GM21367 (cell line): ENCODE results near the gene GUCY1A1.

Experiments used
- ATAC-seq: cut with Tn5 transposase; IDR thresholded peaks from one replicate; pipeline ENCODE4 v1.9.1; 2021; ENCODE audit not compliant: unreplicated experiment

The GUCY1A1 gene

DNA sequence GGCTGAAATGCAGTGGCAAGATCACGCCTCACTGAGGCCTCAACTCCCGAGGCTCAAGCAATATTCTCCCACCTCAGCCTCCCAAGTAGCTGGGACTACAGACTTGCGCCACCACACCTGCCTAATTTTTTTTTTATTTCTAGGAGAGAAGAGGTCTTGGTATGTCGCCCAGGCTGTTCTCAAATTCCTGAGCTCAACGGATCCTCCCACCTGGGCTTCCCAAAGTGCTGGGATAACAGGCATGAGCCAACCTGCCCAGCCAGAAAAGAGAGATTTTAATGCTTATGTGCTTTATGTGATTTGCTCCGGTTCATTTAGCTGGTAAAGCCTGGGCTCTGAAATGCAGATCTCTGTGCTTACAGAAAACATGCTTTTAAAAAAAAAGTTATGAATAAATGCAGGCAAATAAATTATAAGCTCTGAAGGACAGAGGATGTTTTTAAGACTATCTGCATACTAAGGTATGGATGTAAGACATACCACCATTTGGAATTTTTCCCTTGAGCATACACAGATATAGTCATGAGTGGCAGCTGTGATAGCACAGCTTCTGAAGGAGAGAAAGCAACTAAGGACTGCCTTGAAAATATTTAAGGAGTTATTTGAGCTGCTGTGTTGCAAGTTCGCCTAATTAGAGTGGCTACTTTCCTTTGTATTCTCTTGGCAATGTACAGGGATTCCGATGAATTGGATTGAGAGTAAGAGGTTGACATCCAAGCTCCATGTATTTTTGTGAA, 106.0 kb downstream of the GUCY1A1 start:
- ATAC-seq = no peak

DNA sequence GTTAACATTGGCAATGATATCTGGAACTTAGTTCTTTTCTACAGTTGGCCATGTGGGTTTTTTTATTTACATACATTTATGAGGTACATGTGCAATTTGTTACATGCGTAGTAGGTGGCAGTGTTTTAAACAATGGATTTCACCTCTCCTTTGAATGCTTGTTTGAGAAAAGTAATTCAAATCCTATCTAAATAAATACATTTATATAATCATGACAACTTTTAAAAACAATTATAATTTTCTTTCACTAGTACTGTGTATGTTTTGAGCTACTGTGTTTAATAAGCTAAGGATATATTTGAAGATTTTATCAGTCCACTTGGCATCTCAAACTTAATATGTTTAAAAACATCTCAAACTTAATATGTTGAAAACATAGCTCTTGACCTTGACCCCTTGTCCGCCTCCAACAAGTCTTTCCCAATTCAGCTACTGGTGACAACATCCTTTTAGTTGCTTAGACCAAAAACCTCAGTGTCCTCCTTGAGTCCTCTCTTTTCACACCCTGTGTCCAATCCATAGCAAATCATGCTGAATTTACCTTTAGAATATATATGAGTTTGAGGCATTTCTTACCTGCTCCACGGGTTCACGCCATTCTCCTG, 106.7 kb downstream of the GUCY1A1 start:
- no peak for ATAC-seq

DNA sequence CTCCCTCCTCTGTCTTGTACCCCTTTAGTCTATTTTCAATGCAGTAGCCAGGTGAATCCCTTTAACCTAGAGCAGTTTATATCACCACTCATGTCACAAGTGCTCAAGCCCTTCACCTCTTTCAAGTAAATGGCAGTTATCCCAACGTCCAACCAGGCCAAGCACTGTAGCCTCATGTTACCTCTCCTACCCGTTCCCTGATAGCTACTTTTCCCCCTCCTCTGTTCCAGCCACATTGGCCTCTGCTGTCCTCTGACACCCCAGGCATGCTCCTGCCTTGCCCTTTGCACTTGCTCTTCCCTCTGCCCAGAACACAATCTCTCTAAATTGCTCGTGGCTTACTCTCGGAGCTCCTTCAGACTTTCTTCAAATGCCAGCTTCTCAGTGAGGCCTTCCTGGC, 107.4 kb downstream of the GUCY1A1 start:
- ATAC-seq = no peak

DNA sequence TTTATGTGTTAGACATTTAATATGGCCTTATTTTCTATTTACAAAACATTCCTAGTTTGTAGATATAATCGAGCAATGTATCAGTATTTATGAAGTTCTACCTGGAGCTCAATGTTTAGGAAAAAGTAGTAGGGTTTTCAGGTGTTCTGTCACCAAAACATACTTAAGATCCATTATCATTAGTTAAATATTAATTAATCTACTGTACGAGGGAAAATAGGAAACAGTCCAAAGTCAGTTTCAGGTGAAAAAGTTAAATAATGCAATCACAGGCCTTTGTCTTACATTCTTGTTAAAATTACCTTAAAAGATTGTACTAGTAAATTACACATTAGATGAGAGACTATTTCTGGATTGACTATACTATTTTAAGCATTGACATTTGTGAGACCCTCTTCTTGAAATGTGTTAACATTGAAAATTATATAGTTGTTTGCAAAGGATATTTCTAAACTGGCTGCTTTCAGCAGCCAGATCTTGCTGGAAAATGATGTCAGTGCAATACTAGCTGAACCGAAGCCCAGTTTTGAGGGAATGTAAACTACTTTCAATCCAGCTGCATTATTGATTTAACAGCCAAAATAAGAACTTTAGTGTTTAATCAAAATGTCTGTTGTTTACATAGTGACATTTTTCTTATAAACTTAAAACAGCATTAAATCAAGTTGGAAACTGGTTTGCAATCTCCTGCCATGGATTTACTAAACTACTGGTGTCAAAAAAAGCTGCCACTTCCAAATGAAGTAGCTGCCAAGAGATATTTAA, 111.5 kb downstream of the GUCY1A1 start:
- no peak for ATAC-seq

DNA sequence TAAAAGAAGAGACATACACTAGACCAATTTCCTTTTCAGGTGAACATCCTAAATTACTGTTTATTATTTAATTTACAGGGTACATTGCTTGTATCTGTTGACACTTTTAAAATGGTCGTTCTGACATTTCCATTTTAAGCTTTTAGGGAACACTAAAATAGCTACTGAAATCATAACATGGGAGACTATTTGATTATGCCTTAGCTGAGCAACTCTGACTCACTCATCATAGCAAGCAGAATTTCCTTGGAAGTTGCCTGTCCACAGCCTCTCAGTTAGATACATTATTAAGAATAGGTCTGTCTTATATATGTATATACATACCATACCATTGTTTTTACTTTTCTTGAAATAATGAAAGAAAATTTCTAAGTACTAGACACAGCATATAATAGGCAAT, 114.1 kb downstream of the GUCY1A1 start:
- no peak for ATAC-seq

DNA sequence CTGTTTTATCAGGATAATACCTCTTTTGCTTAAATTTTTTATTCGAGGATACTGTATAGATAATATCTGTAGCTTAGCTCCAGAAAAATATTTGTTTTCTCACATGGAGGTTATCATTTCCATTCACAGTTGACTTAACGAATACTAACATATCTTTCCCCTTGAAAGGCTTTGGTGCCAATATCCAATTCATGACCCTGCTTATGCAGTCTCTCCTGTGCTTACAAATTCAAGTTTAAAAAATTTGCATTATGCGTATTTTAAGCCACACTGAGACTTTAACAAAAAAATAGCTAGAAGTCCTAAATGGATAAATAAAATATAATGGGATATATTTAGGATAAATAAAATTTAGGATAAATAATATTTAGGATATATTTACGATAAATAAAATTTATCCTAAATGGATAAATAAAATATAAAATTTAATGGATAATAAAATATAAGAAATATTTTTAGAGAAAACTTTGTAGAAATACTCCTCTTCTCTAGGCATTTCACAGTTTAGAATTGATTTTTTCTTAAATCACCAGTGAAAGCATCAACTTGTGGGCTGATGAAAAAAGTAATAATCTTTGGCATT, 114.7 kb downstream of the GUCY1A1 start:
- ATAC-seq = no peak
